OCI-LY3 (cell line): ENCODE measurements around the gene TUBGCP6.

ENCODE experiments used
- H2AFZ ChIP-seq: fragments of 200-600, 300-600 bp; shearing (Covaris generic); 2 replicates; pipeline ENCODE4 v1.6.0; 2014; ENCODE audit warnings: antibody characterized with exemption, low read depth, low read length
- H3K27ac ChIP-seq: fragments of 200-600, 300-600 bp; sonication (generic); 2 replicates; pipeline ENCODE4 v1.5.1; 2014; ENCODE audit warnings: mild to moderate bottlenecking, low read length, moderate library complexity, mixed read lengths
- H3K27me3 ChIP-seq: fragments of 200-600, 300-600 bp; sonication (generic); 2 replicates; pipeline ENCODE4 v1.6.1; 2014; ENCODE audit warnings: low read depth, low read length, mixed read lengths
- H3K36me3 ChIP-seq: fragments of 200-600, 300-600 bp; sonication (generic); replicated peaks from 2 replicates; pipeline ENCODE3; 2014; ENCODE audit warnings: low read depth, low read length, mixed read lengths
- H3K4me1 ChIP-seq: fragments of 300-600, 200-600 bp; sonication (generic); 2 replicates; pipeline ENCODE4 v1.6.1; 2014; ENCODE audit warnings: low read length, mixed read lengths
- H3K4me2 ChIP-seq: fragments of 200-600, 300-600 bp; sonication (generic); 2 replicates; pipeline ENCODE4 v1.6.1; 2014; ENCODE audit warnings: low read length, mixed read lengths
- H3K4me3 ChIP-seq: fragments of 300-600, 200-600 bp; sonication (generic); 2 replicates; pipeline ENCODE4 v1.5.1; 2014; ENCODE audit warnings: antibody characterized with exemption, mild to moderate bottlenecking, low read length, moderate library complexity
- H3K79me2 ChIP-seq: fragments of 300-600, 200-600 bp; shearing (Covaris generic); 2 replicates; pipeline ENCODE4 v1.6.1; 2014; ENCODE audit warnings: mild to moderate bottlenecking, low read length, mixed read lengths
- H3K9ac ChIP-seq: fragments of 300-600, 200-600 bp; shearing (Covaris generic); 2 replicates; pipeline ENCODE4 v1.6.0; 2014; ENCODE audit warnings: mild to moderate bottlenecking, low read length, moderate library complexity
- H3K9me3 ChIP-seq: fragments of 200-600, 300-600 bp; shearing (Covaris generic); 2 replicates; pipeline ENCODE4 v1.6.1; 2014; ENCODE audit warnings: low read length, mixed read lengths; ENCODE audit not compliant: insufficient read depth
- H4K20me1 ChIP-seq: fragments of 200-600, 300-600 bp; sonication (generic); 2 replicates; pipeline ENCODE4 v1.6.1; 2016; ENCODE audit warnings: low read length, mixed read lengths; ENCODE audit not compliant: insufficient read depth
- CTCF ChIP-seq: fragments of 200-600, 300-600 bp; sonication (generic); IDR thresholded peaks from 2 replicates; pipeline ENCODE4 v1.5.1; 2014; ENCODE audit warnings: antibody characterized with exemption, low read length, low read depth
- EZH2phosphoT487 ChIP-seq: fragments of 200-600 bp; shearing (Covaris generic); IDR thresholded peaks from 2 replicates; pipeline ENCODE4 v1.6.1; 2018; ENCODE audit warnings: antibody characterized with exemption, mixed run types, low read depth

TUBGCP6 gene

GRCh38 chr22:50180727-50181521, 63.9 kb downstream of the TUBGCP6 start:
- Histone ChIP-seq H3K27ac (no peak overlapping the region), H3K27me3 (no peaks in the 10 kb centered on the region), H3K4me1 (peaks cover 11% of the 10 kb centered on the region), H3K9ac (no peak overlapping the region), H3K4me2 (no peak overlapping the region), H3K36me3 (no peaks in the 10 kb centered on the region), H3K9me3 (no peaks in the 10 kb centered on the region), H3K79me2 (no peaks in the 10 kb centered on the region), H2AFZ (no peak overlapping the region), H4K20me1 (no peaks in the 10 kb centered on the region), H3K4me3 (no peak overlapping the region)
- no peak for TF ChIP-seq EZH2phosphoT487
- no peak for TF ChIP-seq CTCF

- H2AFZ ChIP-seq = no peak overlapping the region
- H3K9ac ChIP-seq = no peak overlapping the region
- no peak overlapping the region for H3K27ac ChIP-seq
- H3K36me3 ChIP-seq = no peaks in the 10 kb centered on the region
- no peaks in the 10 kb centered on the region for H3K27me3 ChIP-seq
- H3K9me3 ChIP-seq = no peaks in the 10 kb centered on the region
- no peaks in the 10 kb centered on the region for H4K20me1 ChIP-seq
- peaks cover 12% of the 10 kb centered on the region for H3K4me1 ChIP-seq
- TF ChIP-seq EZH2phosphoT487 (no peak), CTCF (no peak)
- no peak overlapping the region for H3K4me2 ChIP-seq
- no peaks in the 10 kb centered on the region for H3K79me2 ChIP-seq
- no peak overlapping the region for H3K4me3 ChIP-seq
Observed at GRCh38 chr22:50179937-50180726, 64.7 kb downstream of the TUBGCP6 start.

GRCh38 chr22:50178871-50179869, 65.7 kb downstream of the TUBGCP6 start:
- Histone ChIP-seq H3K36me3 (no peaks in the 10 kb centered on the region), H3K27me3 (no peaks in the 10 kb centered on the region), H3K79me2 (no peaks in the 10 kb centered on the region), H4K20me1 (no peaks in the 10 kb centered on the region), H3K9me3 (no peaks in the 10 kb centered on the region), H3K4me3 (no peak overlapping the region), H3K27ac (no peak overlapping the region), H2AFZ (no peak overlapping the region), H3K4me2 (no peak overlapping the region), H3K4me1 (peaks cover 12% of the 10 kb centered on the region), H3K9ac (no peak overlapping the region)
- TF ChIP-seq EZH2phosphoT487 = no peak
- no peak for TF ChIP-seq CTCF
